Bone marrow (tissue), 2 donors: Measurements from ENCODE around the gene COL4A1.

Experiments
- DNase-seq, 2 donors: peaks; one replicate each; lab custom pipeline; 2025; lab: John Stamatoyannopoulos, UW

Gene COL4A1

GRCh38 chr13:110161112-110161882 is 145.7 kb downstream of the COL4A1 start:
- no peak for DNase-seq

- no peak for DNase-seq
Measured at GRCh38 chr13:110158226-110158625, 148.7 kb downstream of the COL4A1 start.

DNA sequence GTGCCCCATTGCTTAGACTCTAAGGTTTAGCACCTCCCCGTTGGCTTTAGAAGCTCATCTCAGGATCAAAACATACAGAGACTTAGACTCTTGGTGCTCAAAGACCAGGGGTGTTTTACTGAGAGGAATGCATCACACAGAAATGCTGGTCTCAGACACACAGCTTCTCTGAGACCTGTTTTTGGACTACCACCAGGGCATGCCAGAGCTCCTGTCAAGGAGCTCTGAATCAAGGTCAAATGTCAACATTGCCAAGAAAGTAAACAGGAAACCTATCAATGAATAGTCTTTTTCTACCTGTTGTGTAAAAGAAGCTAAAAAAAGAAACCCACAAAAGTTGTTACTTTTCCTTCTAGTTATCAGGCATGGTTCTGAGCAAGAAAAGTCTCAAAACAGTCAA is 149.2 kb downstream of the COL4A1 start:
- no peak for DNase-seq

DNA sequence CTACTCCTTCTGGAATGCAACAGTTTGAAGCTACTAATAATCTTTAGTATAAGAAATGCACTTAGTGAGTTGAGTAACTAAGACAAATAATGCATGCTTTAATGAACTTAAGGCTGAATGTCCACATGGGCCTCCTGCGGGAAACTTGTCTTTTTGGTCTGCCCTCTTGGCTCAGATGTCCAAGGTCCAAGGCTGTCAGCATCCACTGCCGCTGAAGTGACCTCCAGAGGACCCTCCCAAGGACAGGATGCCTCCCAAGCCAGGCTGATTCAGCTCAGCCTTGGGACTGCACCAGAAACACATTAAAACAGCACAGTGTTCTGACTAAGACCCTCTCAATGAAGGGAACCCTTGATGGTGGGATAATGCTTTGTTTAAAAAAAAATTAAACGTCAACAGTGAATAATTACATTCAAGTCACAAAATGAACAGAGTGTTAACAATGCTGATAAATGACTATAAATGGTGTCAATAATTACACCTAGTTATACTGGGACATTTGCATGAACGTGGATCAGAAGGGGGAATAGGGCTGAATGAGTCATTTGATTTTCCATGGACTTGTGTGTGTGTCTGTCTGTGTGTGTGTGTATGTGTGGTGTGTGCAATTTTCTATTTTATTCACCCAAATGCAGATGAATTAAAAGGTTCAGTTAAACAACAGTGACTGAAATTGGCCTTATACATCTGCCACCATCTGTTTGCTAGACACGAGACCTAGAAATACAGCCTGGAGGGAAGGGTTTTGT is 150.5 kb downstream of the COL4A1 start:
- no peak for DNase-seq

DNA sequence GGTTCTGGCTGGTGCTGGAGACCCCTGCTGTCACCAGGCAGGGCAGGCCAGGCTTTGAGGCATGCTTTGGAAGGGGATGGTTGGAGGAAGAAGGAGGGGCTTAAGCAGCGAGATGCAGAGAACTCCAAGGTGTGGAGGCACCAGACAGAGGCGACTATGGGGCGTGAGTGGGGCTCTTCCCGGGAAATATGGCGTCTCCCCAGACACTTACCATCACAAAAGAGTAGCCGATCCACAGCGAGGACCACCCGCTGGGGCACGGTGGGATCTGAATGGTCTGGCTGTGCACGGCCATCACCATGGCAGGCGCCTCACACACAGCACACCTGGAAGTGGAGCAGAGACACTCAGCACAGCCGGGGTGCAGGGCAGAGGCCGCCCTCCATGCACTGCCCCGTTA is 151.9 kb downstream of the COL4A1 start:
- no peak for DNase-seq

DNA sequence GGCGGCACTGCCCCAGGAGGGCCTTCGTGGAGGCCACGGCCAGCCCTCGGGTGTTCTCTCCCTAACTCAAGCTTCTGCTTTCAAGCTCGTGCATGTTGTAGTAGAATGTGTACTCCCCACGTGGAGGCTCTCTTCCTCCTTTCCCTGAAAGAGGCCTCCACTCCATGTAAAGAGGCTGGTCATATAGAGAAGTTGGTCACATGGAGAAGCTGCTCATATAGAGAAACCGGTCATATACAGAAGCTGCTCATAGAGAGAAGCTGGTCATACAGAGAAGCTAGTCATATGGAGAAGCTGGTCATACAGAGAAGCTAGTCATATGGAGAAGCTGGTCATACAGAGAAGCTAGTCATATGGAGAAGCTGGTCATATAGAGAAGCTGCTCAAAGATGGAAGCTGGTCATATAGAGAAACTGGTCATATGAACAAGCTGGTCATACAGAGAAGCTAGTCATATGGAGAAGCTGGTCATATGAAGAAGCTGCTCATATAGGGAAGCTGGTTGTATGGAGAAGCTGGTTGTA is 152.5 kb downstream of the COL4A1 start:
- DNase-seq = no peak

DNA sequence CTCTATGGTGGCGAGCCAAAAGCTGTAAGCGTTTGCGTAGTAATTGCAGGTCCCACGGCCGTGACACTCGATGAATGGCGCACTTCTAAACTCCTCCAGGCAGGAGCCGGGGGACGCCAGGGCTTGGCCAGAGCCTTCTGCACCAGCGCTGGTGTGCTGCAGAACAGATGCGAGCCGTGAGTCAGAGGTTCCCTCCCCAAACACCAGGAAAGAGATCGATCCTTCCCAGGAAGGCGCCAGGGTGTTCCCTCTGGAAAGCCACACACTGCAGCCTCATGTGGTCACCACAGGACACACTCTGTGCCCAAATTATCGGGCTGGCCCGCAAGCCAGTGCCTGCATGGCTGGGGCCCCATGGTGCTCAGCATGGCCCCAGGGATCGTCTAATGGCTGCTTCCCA is 154.6 kb downstream of the COL4A1 start:
- DNase-seq = no peak

- no peak for DNase-seq
Measured at GRCh38 chr13:110151462-110151861, 155.5 kb downstream of the COL4A1 start.

DNA sequence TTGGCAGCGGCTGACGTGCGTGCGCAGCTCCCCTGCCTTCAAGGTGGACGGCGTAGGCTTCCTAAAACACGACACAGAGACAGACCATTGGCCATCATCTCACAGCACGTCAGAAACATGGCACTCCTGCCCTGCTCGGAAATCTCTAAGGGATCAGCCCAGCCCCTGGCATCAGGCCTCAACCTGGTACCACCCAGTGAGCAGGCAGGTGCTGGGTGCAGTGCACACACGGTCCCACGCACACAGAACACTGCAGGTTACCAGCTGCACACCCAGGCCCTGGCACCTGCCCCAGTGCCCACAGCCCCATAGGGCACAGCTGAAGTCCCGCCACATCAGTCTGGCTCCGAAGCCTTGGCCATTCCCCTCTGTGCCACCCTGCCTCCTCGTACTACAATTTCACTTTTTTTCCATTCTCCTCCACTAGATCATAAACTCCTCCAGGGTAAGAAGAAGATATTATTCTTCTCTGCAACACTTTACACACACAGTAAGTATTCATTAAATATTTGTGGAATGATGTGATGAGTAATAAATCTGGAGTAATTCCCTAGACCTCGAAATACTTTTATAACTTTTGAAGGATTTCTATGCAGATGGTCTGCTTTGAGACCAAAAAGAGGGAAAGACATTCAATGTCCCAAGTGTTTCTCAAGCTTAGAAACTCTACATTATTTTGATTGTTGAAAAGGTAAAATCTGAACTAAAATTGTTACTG is 156.4 kb downstream of the COL4A1 start:
- DNase-seq = no peak

DNA sequence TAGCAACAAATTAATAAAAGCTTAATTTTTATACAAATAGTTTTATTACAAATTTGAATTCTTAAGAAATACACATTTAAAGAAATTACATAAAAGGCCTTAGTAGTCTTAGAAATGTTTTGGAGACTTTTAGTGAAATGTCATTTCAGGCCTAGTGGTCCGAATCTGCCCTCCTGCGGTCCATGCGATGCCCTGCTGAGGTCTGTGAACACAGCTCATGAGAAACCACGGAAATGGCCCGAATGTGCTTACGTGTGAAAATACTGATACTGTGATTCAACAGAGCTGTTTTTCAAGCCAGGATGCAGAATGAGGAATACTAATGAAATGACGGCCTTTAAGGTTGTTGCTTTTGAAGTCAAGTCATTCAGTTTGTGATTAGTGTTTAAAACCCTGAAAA is 157.9 kb downstream of the COL4A1 start:
- DNase-seq = no peak

- no peak for DNase-seq
Measured at GRCh38 chr13:110140099-110140498, 166.9 kb downstream of the COL4A1 start.

DNA sequence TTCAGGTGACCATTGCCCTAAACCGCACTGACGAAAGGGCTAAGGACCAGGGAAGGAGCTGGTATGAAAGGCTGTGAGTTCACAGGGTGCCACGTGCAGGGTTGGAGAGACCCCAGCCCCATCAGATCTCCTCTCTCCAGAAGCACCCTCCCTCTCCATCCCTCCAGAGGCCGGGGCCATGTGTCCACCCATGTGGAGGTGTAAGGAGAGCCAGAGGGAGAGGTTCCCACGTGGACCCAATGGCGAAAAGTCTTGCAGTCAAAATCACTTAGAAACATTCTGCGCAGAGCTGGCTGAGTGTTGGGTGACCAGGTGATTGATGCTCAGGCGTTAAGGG is 168.3 kb downstream of the COL4A1 start:
- no peak for DNase-seq

DNA sequence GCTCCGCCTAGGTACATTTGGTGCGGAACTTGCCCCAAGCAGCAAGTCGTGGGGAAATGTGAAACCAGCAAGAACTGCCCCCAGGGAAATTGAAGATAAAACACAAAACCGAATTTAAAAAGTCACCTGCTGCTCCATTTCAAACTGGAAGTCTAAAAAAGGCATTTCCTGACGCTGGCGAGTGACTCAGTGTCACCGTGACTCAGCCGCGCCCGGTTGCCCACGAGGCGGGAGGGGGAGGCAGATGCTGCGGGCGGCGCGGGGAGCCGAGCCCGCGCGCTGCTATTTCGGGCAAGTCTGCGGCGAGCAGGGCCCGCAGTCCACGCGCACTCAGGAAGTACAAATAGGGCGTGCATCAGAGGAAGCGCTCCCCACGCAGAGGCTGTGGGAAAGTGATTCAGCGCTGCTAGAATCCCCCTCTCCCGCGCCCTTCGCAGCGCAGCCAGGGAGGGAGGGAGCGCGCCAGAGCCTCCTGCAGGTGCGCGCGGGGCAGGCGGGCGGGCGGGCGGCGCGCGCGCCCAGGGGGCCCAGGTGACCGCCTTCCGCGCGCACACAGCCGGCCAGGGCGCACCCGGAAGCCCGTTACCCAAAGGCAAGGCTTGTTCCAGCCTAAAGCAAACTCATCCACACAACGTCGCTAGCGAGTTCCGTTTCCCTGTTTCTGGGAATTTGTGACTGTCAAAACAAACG is 168.8 kb downstream of the COL4A1 start:
- peak; percentile 59 to 77 for DNase-seq

DNA sequence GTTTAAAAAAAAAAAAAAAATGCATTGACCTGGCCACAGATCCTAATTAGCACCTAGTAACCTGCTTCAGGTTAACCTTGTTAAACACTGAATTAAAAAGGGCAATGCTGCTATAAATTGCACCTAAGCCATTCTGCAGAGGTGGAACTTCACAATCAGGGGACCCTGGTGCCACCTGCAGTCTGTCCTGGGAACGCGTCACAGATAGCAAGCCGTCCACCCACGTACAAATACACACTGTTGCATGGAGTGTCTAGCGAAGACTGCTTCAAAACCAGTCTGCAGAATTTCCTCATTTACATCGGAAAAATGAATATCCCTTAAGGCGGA is 169.3 kb downstream of the COL4A1 start:
- DNase-seq = no peak

GRCh38 chr13:110136660-110137585 is 170.0 kb downstream of the COL4A1 start:
- DNase-seq = no peak

- no peak for DNase-seq
Measured at GRCh38 chr13:110135977-110136597, 170.9 kb downstream of the COL4A1 start.

DNA sequence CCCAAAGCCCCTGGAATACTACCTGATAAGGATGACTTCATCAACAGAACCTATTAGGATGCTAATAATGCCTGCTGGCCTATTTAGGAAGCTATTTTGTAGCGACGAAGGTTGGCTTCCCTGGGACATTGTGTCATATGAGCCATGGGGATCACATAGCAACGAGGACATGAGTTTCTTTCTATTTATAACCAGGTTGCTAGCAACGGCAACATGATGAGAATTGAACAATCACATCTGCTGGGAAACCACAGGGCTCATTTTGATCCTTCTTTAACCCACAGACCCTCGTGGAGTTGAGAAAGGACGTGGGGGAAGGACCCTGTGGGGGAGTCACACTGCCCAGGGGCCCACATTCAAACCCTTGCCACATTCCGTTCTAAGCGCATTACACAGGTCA is 172.2 kb downstream of the COL4A1 start:
- DNase-seq = no peak

DNA sequence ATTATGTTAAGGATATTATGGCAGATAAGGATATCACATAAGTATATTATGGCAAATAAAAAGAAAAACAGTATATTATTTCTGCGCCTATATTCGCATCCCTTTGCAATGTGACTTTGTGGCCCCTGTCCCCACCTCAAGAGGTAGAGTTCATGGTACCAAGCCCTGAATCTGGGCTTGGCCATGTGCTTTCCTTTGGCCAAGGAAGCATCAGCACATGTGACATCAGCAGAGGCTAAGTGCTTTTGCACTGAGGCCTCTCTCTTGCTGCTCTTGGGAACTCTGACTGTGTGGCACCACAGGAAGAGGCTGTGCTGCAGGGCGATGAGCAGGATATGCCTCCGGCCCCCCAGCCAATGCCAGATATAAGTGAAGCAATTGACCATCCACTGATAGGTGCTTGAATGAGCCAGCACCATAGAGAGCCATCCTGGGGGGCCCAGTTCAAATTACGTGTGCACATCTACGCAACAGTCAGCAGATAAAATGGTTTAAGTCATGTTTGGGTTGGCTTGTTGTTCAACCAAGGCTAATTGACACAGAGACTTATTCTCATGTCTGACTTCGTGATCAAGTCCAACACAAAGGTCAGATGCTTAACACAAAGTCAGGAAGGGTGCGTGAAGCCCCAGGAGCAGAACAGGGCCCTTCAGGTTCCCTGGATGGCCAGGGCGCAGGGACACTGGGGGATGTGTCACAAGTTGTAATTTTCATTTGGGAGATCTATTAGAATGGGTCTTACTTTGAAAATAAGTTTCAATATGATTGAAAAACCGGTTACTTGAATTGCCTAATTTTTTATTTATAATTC is 173.3 kb downstream of the COL4A1 start:
- no peak for DNase-seq

GRCh38 chr13:110132225-110132982 is 174.6 kb downstream of the COL4A1 start:
- no peak for DNase-seq
